GM19025 (cell line): Measurements from ENCODE around the gene CYREN.
"Not testable (repeated sequence)": the region's sequence is repeated elsewhere in the genome, so short reads cannot be mapped to it uniquely, and the experiment has no call there.

Source experiments
- ATAC-seq: cut with Tn5 transposase; IDR thresholded peaks from one replicate; pipeline ENCODE4 v1.9.1; 2021; ENCODE audit warnings: mild to moderate bottlenecking, low read depth, moderate library complexity; ENCODE audit not compliant: unreplicated experiment

The CYREN gene

GRCh38 chr7:135170274-135170997 is at the start of gene CYREN:
TSS of gene CYREN (minus strand) at chr7:135170707. CDS start at chr7:135168922, 1,785 bp downstream.
- ATAC-seq = peak; percentile 65

- ATAC-seq = no peak
Observed at GRCh38 chr7:135217645-135218509, 47.4 kb upstream of the CYREN start.

- no peak for ATAC-seq
Observed at GRCh38 chr7:135215698-135216097, 45.2 kb upstream of the CYREN start.

GRCh38 chr7:135215180-135215579 is 44.7 kb upstream of the CYREN start:
- ATAC-seq = no peak

GRCh38 chr7:135213831-135214230 is 43.3 kb upstream of the CYREN start:
- no peak for ATAC-seq

- ATAC-seq = not testable (repeated sequence)
Observed at GRCh38 chr7:135211946-135212685, 41.6 kb upstream of the CYREN start.

- ATAC-seq = peak; percentile 83
Observed at GRCh38 chr7:135211179-135211945, 40.9 kb upstream of the CYREN start, which contains the start of gene WDR91. TSS of gene WDR91 (minus strand) at chr7:135211526. CDS start at chr7:135211502, 24 bp downstream.

- no peak for ATAC-seq
Observed at GRCh38 chr7:135210888-135211178, 40.3 kb upstream of the CYREN start.

- ATAC-seq = no peak
Observed at GRCh38 chr7:135209225-135209834, 38.8 kb upstream of the CYREN start.

- no peak for ATAC-seq
Observed at GRCh38 chr7:135208102-135208793, 37.7 kb upstream of the CYREN start.

GRCh38 chr7:135207406-135208101 is 37.0 kb upstream of the CYREN start:
- ATAC-seq = no peak

- no peak for ATAC-seq
Observed at GRCh38 chr7:135206941-135207391, 36.5 kb upstream of the CYREN start.

GRCh38 chr7:135205850-135206249 is 35.3 kb upstream of the CYREN start:
- no peak for ATAC-seq

- ATAC-seq = no peak
Observed at GRCh38 chr7:135204876-135205275, 34.4 kb upstream of the CYREN start.

GRCh38 chr7:135204341-135204749 is 33.8 kb upstream of the CYREN start:
- no peak for ATAC-seq

GRCh38 chr7:135201350-135201749 is 30.8 kb upstream of the CYREN start:
- ATAC-seq = no peak

- no peak for ATAC-seq
Observed at GRCh38 chr7:135200821-135201331, 30.4 kb upstream of the CYREN start.

- no peak for ATAC-seq
Observed at GRCh38 chr7:135199439-135199838, 28.9 kb upstream of the CYREN start.
